ENCODE results near the gene HHAT. TPM values are rescaled to one million over a fixed set of nuclear protein-coding genes. Genes with fewer than 3 reads are reported as not detected.

Gene HHAT
- total and polyA plus RNA-seq, 2 donors (not counting 3 experiments of a cell fraction or from before 2014, with no cell fraction given), result 2.4 to 4.3 TPM

GRCh38 chr1:210607361-210607760 lies 278.7 kb downstream of the HHAT start:
- H3K4me1 ChIP-seq (ENCODE audit: control insufficient read depth, extremely low read depth, insufficient read depth, low read length), result no peaks in the 10 kb centered on the region
- H3K79me2 ChIP-seq (ENCODE audit: control insufficient read depth, insufficient read depth, low read length), result no peaks in the 10 kb centered on the region
- H2AFZ ChIP-seq (ENCODE audit: low read depth, low read length), result no peak overlapping the region
- no peak overlapping the region for H3K27ac ChIP-seq (ENCODE audit: insufficient read depth, low read depth, low read length)
- no peak overlapping the region for H3K4me3 ChIP-seq (replicated peaks in 1 of 3; ENCODE audit: insufficient read depth in 1 of 3, low read depth in 1 of 3, low read length in 3 of 3)
- no peaks in the 10 kb centered on the region for H3K36me3 ChIP-seq (ENCODE audit: control insufficient read depth in 2 of 2, extremely low read depth in 1 of 2, insufficient read depth in 2 of 2, low read length in 2 of 2)
- H3K27me3 ChIP-seq (ENCODE audit: control insufficient read depth in 2 of 2, insufficient read depth in 2 of 2, low read length in 2 of 2), result no peaks in the 10 kb centered on the region
- H3K9me3 ChIP-seq (replicated peaks; ENCODE audit: control insufficient read depth, insufficient read depth, low read length), result no peaks in the 10 kb centered on the region
- FAIRE-seq (no peak), DNase-seq (ENCODE audit: low read depth, low spot score) (no peak)
- TF ChIP-seq EZH2 (IDR thresholded peaks at IDR 0.05; ENCODE audit: borderline replicate concordance, low read depth, low read length, severe bottlenecking), result no peak
- no peak for TF ChIP-seq JUN (IDR thresholded peaks at IDR 0.05; ENCODE audit: borderline replicate concordance, insufficient read depth, insufficient read length, low read depth)
- TF ChIP-seq CTCF (IDR thresholded peaks at IDR 0.05; ENCODE audit: extremely low read depth in 1 of 2, insufficient read depth in 1 of 2, low read depth in 1 of 2, low read length in 2 of 2), result no peak
- no peak for TF ChIP-seq GATA2 (IDR thresholded peaks at IDR 0.05; ENCODE audit: insufficient read depth, insufficient read length, low read depth, low read length)
- TF ChIP-seq MAX (IDR thresholded peaks at IDR 0.05; ENCODE audit: insufficient read depth, insufficient read length), result no peak
- no peak for TF ChIP-seq POLR2AphosphoS5 (IDR thresholded peaks at IDR 0.05; ENCODE audit: insufficient read depth, low read depth, low read length)
- TF ChIP-seq FOS (IDR thresholded peaks at IDR 0.05; ENCODE audit: borderline replicate concordance, insufficient read depth, low read length), result no peak
- no peak for TF ChIP-seq POLR2A (IDR thresholded peaks at IDR 0.05; ENCODE audit: low read depth, low read length)
- no peak for TF ChIP-seq MYC (IDR thresholded peaks at IDR 0.05; ENCODE audit: low read depth, low read length)
- no peak overlapping the region for H3K4me2 ChIP-seq (ENCODE audit: insufficient read depth, low read length)
- intact Hi-C loops (cut with micrococcal nuclease), result no loop called here
- H3K9ac ChIP-seq (replicated peaks; ENCODE audit: extremely low read depth, insufficient read depth, low read length), result no peak overlapping the region
- ChIA-PET CTCF (no interaction called here), POLR2A (no interaction called here)
- H4K20me1 ChIP-seq (replicated peaks; ENCODE audit: control insufficient read depth, extremely low read depth, insufficient read depth, low read length), result no peaks in the 10 kb centered on the region
- no TSS peak for BruUV-seq (replicated peaks)
- dilution Hi-C loops (cut with MboI; ENCODE audit: extremely low pct_ligation_motif_present, low sequenced_read_pairs), result no loop called here
- H3K9me1 ChIP-seq (replicated peaks; ENCODE audit: control insufficient read depth, extremely low read depth, insufficient read depth, low read length), result no peaks in the 10 kb centered on the region
